Stimulated activated CD8-positive, alpha-beta memory T cell treated with anti-CD3 and anti-CD28 coated beads, Interleukin-7, amount 100 ng/mL, for 48 hours (primary cell): ENCODE measurements around the gene GID8.
"Not testable (repeated sequence)": the region's sequence is repeated elsewhere in the genome, so short reads cannot be mapped to it uniquely, and the experiment has no call there.

ENCODE experiments used
- DNase-seq, 2 donors: peaks; one replicate each; pipeline ENCODE4 v3.0.0-alpha.2; 2020; ENCODE audit warnings: low read depth in 1 of 2; ENCODE audit errors: extremely low read depth in 1 of 2

The GID8 gene

GRCh38 chr20:62921119-62921687 is 16.7 kb upstream of the GID8 start:
- peak; percentile 45 to 69 for DNase-seq

DNA sequence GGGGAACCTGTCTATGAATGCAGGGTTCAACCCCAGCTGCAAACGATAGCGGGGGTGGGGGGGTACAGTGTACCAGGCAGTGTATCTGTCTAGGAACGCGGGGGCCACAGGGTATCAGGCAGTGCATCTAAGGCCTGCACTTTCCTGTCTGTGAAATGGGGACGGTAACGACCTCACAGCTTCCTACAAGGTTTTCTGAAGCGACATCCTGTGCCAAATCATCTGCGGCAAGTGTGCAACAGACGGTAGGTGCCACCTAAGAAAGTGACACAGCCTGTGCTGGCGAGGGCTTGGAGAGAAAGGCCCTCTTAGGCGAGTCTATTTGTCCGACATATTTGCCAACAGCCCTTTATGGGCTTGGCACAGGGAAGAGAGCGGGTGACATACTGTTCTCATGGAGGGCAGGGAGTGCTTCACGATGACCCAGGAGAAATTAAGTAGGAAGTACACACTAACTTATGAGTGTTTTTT is 15.5 kb upstream of the GID8 start:
- peak in 1 of 2 donors; percentile 53 for DNase-seq

DNA sequence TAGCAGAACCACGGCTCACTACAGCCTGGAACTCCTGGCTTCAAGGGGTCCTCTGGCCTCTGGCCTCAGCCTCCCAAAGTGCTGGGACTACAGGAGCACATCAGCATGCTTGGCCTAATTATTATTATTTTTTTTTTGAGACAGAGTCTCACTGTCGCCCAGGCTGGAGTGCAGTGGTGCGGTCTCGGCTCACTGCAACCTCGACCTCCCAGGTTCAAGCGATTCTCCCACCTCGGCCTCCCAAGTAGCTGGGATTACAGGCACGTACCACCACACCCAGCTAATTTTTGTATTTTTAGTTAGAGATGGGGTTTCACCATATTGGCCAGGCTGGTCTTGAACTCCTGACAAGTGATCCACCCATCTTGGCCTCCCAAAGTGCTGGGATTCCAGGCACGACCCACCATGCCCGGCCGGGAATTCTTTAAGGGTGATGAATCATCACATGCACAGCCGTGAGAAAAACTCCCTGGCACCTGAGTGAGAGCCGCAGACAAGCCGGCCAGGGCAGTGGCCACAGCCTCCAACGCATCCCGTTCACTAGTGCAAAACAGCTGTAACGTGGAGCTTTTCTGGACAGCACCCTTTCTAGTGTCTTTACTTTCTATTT is 14.8 kb upstream of the GID8 start:
- DNase-seq = not testable (repeated sequence)

GRCh38 chr20:62923669-62924441 is 14.1 kb upstream of the GID8 start:
- no peak for DNase-seq

GRCh38 chr20:62924442-62925075 is 13.4 kb upstream of the GID8 start:
- no peak for DNase-seq

- no peak for DNase-seq
These were observed 12.9 kb upstream of the GID8 start for GRCh38 chr20:62925076-62925419.

DNA sequence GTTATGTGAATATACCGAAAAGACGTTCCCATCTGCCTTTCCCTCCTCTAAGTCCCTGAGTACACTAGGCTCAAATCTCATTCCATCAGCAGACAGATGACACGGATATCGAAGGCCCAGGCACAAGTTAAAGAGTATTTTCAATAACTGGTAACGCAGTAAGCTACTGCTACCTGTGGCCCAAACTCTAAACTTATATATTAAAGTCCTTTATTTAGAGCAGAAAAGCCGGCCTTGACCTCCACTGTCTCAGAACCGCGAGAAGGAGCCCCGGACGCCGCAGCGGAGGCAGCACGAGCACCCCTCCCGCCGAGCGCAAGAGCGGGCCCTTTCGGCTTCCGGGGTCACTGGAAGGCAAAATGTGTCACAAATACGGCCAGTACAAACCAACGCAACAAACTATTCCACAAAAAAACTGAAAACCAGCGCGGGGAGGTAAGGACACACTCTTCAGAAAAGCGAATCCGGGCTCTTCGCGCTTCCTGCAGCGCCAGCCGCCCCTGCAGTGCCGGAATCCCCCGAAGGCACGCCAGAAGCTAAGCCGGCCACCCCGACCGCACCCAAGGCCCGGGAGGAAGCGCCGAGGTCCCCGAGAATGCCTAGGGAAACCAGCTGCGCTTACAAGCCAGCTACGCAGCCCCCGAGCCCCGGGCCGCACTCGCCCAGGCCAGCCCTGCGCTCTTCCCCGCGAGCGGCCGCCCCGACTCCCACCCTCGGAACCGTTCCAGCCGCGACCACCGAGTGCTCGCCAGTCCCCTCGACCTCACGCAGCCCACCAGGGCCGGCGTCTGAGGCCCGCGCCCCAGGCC is 12.3 kb upstream of the GID8 start:
- no peak for DNase-seq

- DNase-seq = peak; percentile 81 to 82
These were observed 11.5 kb upstream of the GID8 start, which contains the start of gene DIDO1 for GRCh38 chr20:62926229-62927127. Gene DIDO1, minus strand, starts transcription at chr20:62926505.

- no peak for DNase-seq
These were observed 10.7 kb upstream of the GID8 start for GRCh38 chr20:62927128-62927705.

- DNase-seq = no peak
These were observed 9.6 kb upstream of the GID8 start for GRCh38 chr20:62928246-62928939.

- peak in 1 of 2 donors; percentile 45 for DNase-seq
These were observed 8.9 kb upstream of the GID8 start for GRCh38 chr20:62929051-62929538.

GRCh38 chr20:62931464-62931863 is 6.5 kb upstream of the GID8 start:
- DNase-seq = no peak

DNA sequence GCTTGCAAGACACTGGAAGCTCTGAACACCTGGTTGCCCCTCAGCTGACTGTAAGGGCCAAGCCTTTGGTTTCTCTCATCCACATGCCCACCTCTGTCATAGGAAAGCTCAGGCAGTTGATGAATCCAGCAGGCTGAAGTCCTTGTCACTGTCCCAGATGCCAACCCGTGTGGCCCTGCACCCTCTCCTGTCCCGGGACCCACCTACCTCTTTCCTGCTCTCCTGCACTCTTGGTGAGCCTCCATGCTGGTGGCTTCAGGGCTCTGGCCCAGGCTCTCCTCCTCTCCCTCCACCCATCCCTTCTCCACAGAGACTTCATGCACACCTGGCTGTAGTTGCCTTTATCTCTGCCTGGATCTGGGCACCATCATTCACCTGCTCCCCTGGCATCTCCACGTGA is 4.0 kb upstream of the GID8 start:
- DNase-seq = no peak

- DNase-seq = no peak
These were observed 2.6 kb upstream of the GID8 start for GRCh38 chr20:62935204-62935967.

GRCh38 chr20:62935968-62936585 is 1.9 kb upstream of the GID8 start:
- DNase-seq = no peak

DNA sequence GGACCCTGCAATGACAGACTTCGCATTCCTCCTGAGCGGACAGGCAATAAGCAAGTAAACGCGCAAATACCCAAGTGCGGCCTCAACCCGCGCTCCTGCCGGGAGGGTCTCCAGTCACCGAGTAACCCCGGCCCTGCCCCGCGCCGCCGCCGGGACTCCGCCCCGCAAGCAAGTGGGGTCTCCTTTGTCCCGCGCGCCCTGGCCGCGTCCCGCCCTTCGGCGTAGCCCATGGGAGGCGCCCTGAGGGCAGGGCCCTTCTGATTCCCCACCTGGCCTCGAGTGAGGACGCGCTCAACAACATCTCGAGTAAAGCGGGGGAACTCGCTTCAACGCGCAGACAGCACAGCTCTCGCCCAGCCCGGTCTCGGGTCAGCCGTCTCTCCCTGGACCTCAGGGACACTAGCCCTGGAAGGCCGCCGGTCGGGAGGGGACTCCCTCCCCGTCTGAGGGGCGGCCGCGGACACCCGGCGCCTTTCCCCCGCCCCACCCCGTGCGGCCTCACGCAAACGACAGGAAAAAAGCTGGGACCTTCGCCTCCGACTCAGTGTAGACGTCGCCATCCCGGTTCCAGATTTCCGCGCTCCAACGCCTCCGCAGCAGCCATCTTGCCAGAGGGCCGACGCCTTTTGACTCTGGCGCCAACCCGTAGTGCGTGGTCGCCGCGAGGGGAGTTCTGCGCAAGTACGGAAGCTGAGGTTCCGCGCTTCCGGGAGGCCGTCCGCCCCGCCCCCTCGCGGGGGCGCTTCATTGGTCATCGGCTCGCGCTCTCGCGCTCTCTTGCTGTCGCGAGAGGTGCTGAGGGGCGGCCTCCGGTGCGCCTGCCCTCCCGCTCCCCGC is 461 bp upstream of the GID8 start:
- peak; percentile 91 to 96 for DNase-seq

DNA sequence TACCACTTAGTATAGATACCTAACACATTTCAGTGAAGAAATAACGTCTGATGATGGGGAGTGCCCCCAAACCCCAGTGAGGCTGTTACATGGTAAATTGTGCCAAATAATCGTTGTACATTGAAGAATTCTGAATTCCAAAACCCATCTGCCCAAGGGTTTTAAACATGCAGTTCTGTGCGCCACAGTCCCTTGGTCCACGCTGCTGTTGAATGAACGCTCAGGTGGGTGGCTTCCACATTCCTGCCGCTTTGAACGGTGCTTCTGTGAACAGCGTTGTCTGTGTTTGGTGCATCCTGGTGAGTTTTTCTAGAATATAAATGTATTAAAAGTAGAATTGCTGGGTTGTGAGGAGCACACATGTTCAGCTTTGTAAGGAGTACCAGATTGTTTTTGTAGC is 2.9 kb downstream of the GID8 start:
- DNase-seq = no peak
